HCT116 (cell line): Measurements from ENCODE around the gene MTM1.

ENCODE experiments used
- EZH2 ChIP-seq: fragments of 200-600 bp; sonication (generic); IDR thresholded peaks from 2 replicates; pipeline ENCODE4 v1.6.1; 2017; ENCODE audit warnings: antibody characterized with exemption, mixed run types
- POLR2A ChIP-seq: IDR thresholded peaks from 2 replicates; pipeline ENCODE4 v1.7.0; 2011; ENCODE audit warnings: borderline replicate concordance; ENCODE audit not compliant: insufficient read depth, insufficient read length; ENCODE audit errors: extremely low read depth
- POLR2AphosphoS5 ChIP-seq: IDR thresholded peaks from 2 replicates; pipeline ENCODE4 v1.6.1; 2011; ENCODE audit warnings: mild to moderate bottlenecking, low read depth, low read length, moderate library complexity
- SIN3A ChIP-seq: IDR thresholded peaks from 2 replicates; pipeline ENCODE4 v1.6.1; 2012; ENCODE audit warnings: low read depth
- SRF ChIP-seq: IDR thresholded peaks from 2 replicates; pipeline ENCODE4 v1.6.1; 2012; ENCODE audit warnings: low read depth
- TCF7L2 ChIP-seq: IDR thresholded peaks from 2 replicates; pipeline ENCODE4 v1.7.0; 2011; ENCODE audit warnings: borderline replicate concordance, inconsistent platforms; ENCODE audit not compliant: insufficient read depth, insufficient read length; ENCODE audit errors: extremely low read depth
- TF ChIP-seq, protein P1 (sequence below): IDR thresholded peaks from 2 replicates; pipeline ENCODE4 v1.6.1; 2011; ENCODE audit warnings: mild to moderate bottlenecking, low read length, moderate library complexity; ENCODE audit not compliant: insufficient replicate concordance; ENCODE audit errors: extremely low read depth
- TF ChIP-seq, protein P2 (sequence below), 3 experiments: fragments of 200-600 bp in 1 of 3; sonication (generic) in 1 of 3; IDR thresholded peaks in 2 of 3; conservative IDR thresholded peaks in 1 of 3; 2 replicates each; pipeline ENCODE4 v1.5.1; 2012 to 2017; ENCODE audit warnings: low read depth in 2 of 3, low read length in 2 of 3, antibody characterized with exemption in 1 of 3, borderline replicate concordance in 1 of 3, control low read depth in 1 of 3, mild to moderate bottlenecking in 1 of 3, mixed read lengths in 1 of 3, mixed run types in 1 of 3, moderate library complexity in 1 of 3; ENCODE audit not compliant: insufficient read depth in 1 of 3
- TF ChIP-seq, protein P3 (sequence below): IDR thresholded peaks from 2 replicates; pipeline ENCODE4 v1.6.1; 2012
- TF ChIP-seq, protein P4 (sequence below): IDR thresholded peaks from 2 replicates; pipeline ENCODE4 v1.6.1; 2012

DNA sequence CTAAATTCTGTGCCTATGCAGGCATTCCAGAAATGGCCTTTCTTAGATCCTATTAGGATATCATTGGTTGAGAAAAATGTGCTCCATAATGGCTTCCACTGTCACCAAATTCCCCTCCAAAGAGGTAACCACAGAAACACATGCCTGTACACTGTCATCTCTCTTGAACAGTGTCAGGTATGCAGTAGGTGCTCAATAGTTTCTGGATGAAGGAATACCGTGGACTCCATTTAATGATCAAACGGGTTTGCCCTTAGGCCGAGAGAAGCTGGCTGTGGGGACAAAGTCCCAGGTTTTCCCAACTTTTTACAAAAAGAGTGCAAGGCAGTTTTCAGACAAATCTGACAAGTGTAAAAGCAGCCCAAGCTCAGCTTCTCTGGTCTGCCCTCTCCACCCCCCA lies 16.5 kb upstream of the MTM1 start:
- TF ChIP-seq POLR2A (no peak), TCF7L2 (no peak), EZH2 (no peak), SRF (no peak), SIN3A (no peak), POLR2AphosphoS5 (no peak)
- TF ChIP-seq, protein P1, sequence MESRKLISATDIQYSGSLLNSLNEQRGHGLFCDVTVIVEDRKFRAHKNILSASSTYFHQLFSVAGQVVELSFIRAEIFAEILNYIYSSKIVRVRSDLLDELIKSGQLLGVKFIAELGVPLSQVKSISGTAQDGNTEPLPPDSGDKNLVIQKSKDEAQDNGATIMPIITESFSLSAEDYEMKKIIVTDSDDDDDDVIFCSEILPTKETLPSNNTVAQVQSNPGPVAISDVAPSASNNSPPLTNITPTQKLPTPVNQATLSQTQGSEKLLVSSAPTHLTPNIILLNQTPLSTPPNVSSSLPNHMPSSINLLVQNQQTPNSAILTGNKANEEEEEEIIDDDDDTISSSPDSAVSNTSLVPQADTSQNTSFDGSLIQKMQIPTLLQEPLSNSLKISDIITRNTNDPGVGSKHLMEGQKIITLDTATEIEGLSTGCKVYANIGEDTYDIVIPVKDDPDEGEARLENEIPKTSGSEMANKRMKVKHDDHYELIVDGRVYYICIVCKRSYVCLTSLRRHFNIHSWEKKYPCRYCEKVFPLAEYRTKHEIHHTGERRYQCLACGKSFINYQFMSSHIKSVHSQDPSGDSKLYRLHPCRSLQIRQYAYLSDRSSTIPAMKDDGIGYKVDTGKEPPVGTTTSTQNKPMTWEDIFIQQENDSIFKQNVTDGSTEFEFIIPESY, result no peak
- TF ChIP-seq, protein P2, sequence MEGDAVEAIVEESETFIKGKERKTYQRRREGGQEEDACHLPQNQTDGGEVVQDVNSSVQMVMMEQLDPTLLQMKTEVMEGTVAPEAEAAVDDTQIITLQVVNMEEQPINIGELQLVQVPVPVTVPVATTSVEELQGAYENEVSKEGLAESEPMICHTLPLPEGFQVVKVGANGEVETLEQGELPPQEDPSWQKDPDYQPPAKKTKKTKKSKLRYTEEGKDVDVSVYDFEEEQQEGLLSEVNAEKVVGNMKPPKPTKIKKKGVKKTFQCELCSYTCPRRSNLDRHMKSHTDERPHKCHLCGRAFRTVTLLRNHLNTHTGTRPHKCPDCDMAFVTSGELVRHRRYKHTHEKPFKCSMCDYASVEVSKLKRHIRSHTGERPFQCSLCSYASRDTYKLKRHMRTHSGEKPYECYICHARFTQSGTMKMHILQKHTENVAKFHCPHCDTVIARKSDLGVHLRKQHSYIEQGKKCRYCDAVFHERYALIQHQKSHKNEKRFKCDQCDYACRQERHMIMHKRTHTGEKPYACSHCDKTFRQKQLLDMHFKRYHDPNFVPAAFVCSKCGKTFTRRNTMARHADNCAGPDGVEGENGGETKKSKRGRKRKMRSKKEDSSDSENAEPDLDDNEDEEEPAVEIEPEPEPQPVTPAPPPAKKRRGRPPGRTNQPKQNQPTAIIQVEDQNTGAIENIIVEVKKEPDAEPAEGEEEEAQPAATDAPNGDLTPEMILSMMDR (IDR thresholded peaks at IDR 0.05 in 2 of 3, conservative IDR thresholded peaks at IDR 0.05 in 1 of 3; ENCODE audit: borderline replicate concordance in 1 of 3, insufficient read depth in 1 of 3, low read depth in 2 of 3, low read length in 2 of 3), result no peak
- TF ChIP-seq, protein P3, sequence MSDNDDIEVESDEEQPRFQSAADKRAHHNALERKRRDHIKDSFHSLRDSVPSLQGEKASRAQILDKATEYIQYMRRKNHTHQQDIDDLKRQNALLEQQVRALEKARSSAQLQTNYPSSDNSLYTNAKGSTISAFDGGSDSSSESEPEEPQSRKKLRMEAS, result no peak
- TF ChIP-seq, protein P4, sequence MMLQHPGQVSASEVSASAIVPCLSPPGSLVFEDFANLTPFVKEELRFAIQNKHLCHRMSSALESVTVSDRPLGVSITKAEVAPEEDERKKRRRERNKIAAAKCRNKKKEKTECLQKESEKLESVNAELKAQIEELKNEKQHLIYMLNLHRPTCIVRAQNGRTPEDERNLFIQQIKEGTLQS, result no peak
